Epithelial cell of proximal tubule (primary cell): ENCODE results near the gene PCF11. TPM values are rescaled to one million over a fixed set of nuclear protein-coding genes. Genes with fewer than 3 reads are reported as not detected.

Experiments
- DNase-seq: peaks from one replicate; pipeline ENCODE4 v3.0.0-alpha.2; 2011; ENCODE audit warnings: low read depth
- H3K4me3 ChIP-seq: 2 replicates; pipeline ENCODE4 v1.5.1; 2011; ENCODE audit warnings: low read depth, mild to moderate bottlenecking, low read length
- CTCF ChIP-seq: conservative IDR thresholded peaks from 2 replicates; pipeline ENCODE4 v1.5.1; 2012; ENCODE audit warnings: low read depth, mild to moderate bottlenecking, low read length
- total RNA-seq: library from RNA; depleted of rRNA; stranded (reverse); fragments of >200 nt; gene quantifications from 2 replicates; pipeline ENCODE4 v1.2.3, GENCODE V29; 2015

The PCF11 gene
- total RNA-seq, 1 donor from 2014 or later: 34.2 TPM

- no peak for DNase-seq
- TF ChIP-seq CTCF: no peak
- no peak overlapping the region for H3K4me3 ChIP-seq
These were observed 37.7 kb upstream of the PCF11 start for GRCh38 chr11:83119216-83119615.

- no peak for TF ChIP-seq CTCF
- peak; percentile 54 for DNase-seq
- no peak overlapping the region for H3K4me3 ChIP-seq
These were observed 36.6 kb upstream of the PCF11 start for GRCh38 chr11:83120327-83120726.

DNA sequence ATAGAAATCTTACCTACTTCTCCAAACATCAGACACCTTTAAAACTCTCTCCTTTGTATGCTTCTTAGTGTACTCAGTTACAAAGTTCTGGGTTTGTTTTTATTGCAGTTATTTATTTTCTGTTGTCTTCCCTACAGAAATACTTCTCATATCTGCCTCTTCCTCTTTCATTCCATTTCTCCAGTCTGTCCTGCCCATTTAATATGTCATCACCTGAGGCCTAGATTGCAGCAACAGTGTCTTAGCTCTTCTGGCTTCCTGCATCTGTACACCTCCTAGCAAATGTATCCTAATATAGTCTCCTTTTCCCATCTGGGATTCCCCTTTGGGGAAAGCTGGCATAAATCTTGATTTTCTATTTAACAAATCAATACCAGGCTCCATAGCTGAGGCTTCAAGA lies 34.9 kb upstream of the PCF11 start:
- DNase-seq: no peak
- no peak overlapping the region for H3K4me3 ChIP-seq
- no peak for TF ChIP-seq CTCF

GRCh38 chr11:83122766-83123165 lies 34.2 kb upstream of the PCF11 start:
- TF ChIP-seq CTCF: no peak
- no peak for DNase-seq

DNA sequence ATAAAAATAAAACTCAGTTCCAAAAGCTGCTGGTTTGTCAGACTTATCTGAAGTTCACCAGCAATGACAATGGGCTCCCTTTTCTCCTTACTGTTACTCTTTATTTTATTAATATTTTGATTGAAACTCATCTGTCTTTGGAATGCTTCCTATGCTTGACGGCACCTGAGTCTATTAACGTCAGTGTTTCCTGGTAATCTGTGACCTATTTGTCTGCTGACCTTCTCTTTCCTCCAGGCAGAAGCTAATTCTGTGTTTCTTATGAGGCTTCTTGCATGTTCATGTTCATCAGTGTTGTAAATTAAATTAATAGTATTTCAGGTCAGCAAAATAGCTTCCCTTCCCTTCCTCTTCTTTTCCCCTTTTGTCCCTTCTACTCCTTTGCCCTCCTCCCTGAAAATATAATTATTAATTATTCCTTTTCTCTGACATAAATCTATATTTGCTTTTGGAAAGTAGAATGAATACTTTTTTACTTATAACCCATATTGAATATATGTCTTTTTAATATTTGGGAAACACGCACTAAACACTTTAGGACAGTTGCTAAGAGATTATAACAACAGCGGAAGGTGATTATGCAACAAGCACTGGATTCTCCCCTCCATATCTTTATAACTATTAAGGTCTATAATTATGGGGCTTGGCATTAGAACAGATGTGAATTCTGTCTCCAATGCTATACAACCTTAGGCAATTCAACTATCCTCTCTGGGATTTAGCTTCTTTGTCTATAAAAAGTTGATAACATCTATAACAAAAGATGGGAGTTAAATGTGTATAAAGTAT lies 32.1 kb upstream of the PCF11 start:
- TF ChIP-seq CTCF: no peak
- H3K4me3 ChIP-seq: no peak overlapping the region
- peak; percentile 7 for DNase-seq

More at GRCh38 chr11:83122766-83123165, 34.2 kb upstream of the PCF11 start:
- H3K4me3 ChIP-seq: no peak overlapping the region

- no peak for DNase-seq
- TF ChIP-seq CTCF: no peak
- H3K4me3 ChIP-seq: no peak overlapping the region
These were observed 31.4 kb upstream of the PCF11 start for GRCh38 chr11:83125577-83125976.

DNA sequence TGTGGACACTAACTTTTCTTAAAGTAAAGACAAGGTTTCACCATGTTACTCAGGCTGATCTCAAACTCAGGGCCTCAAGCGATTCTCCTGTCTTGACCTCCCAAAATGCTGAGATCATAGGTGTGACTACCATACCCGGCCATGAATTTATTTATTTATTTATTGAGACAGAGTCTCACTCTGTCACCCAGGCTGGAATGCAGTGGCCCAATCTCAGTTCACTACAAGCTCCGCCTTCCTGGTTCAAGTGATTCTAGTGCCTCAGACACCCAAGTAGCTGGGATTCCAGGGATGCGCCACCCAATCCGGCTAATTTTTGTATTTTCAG lies 29.7 kb upstream of the PCF11 start:
- no peak for DNase-seq
- no peak for TF ChIP-seq CTCF
- H3K4me3 ChIP-seq: no peak overlapping the region
